Neural crest cell (in vitro differentiated cells): ENCODE results near the gene XRCC1. TPM values are rescaled to one million over a fixed set of nuclear protein-coding genes. Genes with fewer than 3 reads are reported as not detected.
"Not testable (repeated sequence)": the region's sequence is repeated elsewhere in the genome, so short reads cannot be mapped to it uniquely, and the experiment has no call there.

Source experiments
- DNase-seq: peaks from one replicate; pipeline ENCODE4 v3.0.0; 2021; ENCODE audit warnings: low read depth, mixed read lengths, low spot score
- H3K27ac Mint-ChIP-seq: one replicate; pipeline ENCODE4 v1.8.0; 2021; ENCODE audit warnings: mild to moderate bottlenecking, mixed read lengths; ENCODE audit not compliant: unreplicated experiment
- H3K27me3 Mint-ChIP-seq: 2 replicates; pipeline ENCODE4 v1.8.0; 2021; ENCODE audit warnings: low read depth, mild to moderate bottlenecking, mixed read lengths
- H3K36me3 Mint-ChIP-seq: 2 replicates; pipeline ENCODE4 v1.8.0; 2021; ENCODE audit warnings: low read depth, mild to moderate bottlenecking, mixed read lengths
- H3K4me1 Mint-ChIP-seq: 2 replicates; pipeline ENCODE4 v1.8.0; 2021; ENCODE audit warnings: mixed read lengths
- H3K4me3 Mint-ChIP-seq: one replicate; pipeline ENCODE4 v1.8.0; 2021; ENCODE audit warnings: mild to moderate bottlenecking, mixed read lengths
- H3K9me3 Mint-ChIP-seq: 2 replicates; pipeline ENCODE4 v1.8.0; 2021; ENCODE audit warnings: mixed read lengths
- total RNA-seq: library from RNA; stranded (reverse); gene quantifications from 2 replicates; pipeline ENCODE4 v1.2.1, GENCODE V29; 2021
- TF ChIP-seq, protein P1 (sequence below): fragments of 200-600 bp; sonication (generic); conservative IDR thresholded peaks from 2 replicates; pipeline ENCODE4 v1.5.0; 2021; ENCODE audit warnings: antibody characterized with exemption, mild to moderate bottlenecking

XRCC1 gene
- total RNA-seq, 1 donor from 2014 or later, result 79.4 TPM

DNA sequence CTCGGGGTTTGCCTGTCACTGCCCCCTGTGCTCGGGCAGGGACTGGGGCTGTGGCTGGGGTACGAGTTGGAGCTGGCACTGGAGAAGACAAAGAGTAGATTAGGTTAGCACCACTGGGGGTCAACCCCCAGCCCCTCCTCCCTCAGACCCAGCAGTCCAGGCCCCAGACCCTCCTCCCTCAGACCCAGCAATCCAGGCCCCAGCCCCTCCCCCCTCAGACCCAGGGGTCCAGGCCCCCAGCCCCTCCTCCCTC lies 23.2 kb downstream of the XRCC1 start:
- no peaks in the 10 kb centered on the region for H3K27me3 Mint-ChIP-seq
- H3K4me3 Mint-ChIP-seq, result no peak overlapping the region
- DNase-seq, result no peak
- no peaks in the 10 kb centered on the region for H3K4me1 Mint-ChIP-seq
- peaks cover 12% of the 10 kb centered on the region for H3K36me3 Mint-ChIP-seq
- no peaks in the 10 kb centered on the region for H3K9me3 Mint-ChIP-seq
- TF ChIP-seq, protein P1, sequence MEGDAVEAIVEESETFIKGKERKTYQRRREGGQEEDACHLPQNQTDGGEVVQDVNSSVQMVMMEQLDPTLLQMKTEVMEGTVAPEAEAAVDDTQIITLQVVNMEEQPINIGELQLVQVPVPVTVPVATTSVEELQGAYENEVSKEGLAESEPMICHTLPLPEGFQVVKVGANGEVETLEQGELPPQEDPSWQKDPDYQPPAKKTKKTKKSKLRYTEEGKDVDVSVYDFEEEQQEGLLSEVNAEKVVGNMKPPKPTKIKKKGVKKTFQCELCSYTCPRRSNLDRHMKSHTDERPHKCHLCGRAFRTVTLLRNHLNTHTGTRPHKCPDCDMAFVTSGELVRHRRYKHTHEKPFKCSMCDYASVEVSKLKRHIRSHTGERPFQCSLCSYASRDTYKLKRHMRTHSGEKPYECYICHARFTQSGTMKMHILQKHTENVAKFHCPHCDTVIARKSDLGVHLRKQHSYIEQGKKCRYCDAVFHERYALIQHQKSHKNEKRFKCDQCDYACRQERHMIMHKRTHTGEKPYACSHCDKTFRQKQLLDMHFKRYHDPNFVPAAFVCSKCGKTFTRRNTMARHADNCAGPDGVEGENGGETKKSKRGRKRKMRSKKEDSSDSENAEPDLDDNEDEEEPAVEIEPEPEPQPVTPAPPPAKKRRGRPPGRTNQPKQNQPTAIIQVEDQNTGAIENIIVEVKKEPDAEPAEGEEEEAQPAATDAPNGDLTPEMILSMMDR, result no peak
- no peak overlapping the region for H3K27ac Mint-ChIP-seq

- H3K27ac Mint-ChIP-seq, result no peak overlapping the region
Measured at GRCh38 chr19:43551399-43552197, 23.7 kb downstream of the XRCC1 start.

DNA sequence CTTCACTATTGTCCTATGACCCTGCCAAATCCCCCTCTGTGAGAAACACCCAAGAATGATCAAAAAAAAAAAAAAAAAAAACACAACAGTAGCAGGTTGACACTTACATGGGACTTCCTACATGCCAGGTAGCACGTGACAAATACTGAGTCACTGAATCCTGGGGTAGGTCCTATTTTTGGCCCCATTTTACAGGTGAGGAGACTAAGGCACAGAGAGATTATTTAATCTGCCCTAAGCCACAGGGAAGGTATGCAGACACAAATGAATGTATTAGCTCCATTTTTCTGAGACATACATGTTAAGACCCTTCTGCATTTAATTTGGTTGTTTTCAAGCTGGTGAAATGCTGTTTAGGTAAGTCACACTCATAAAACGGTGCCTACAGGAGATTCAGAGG lies 26.6 kb downstream of the XRCC1 start:
- H3K36me3 Mint-ChIP-seq, result peaks cover 14% of the 10 kb centered on the region
- no peaks in the 10 kb centered on the region for H3K4me1 Mint-ChIP-seq
- H3K9me3 Mint-ChIP-seq, result no peaks in the 10 kb centered on the region
- DNase-seq, result no peak
- no peak overlapping the region for H3K27ac Mint-ChIP-seq
- TF ChIP-seq, protein P1, result no peak
- H3K27me3 Mint-ChIP-seq, result no peaks in the 10 kb centered on the region
- H3K4me3 Mint-ChIP-seq, result no peak overlapping the region

More at GRCh38 chr19:43551399-43552197, 23.7 kb downstream of the XRCC1 start:
- Mint-ChIP-seq H3K9me3 (no peaks in the 10 kb centered on the region), H3K27me3 (no peaks in the 10 kb centered on the region), H3K36me3 (peaks cover 12% of the 10 kb centered on the region), H3K4me1 (no peaks in the 10 kb centered on the region), H3K4me3 (no peak overlapping the region)
- TF ChIP-seq, protein P1, result no peak
- no peak for DNase-seq

DNA sequence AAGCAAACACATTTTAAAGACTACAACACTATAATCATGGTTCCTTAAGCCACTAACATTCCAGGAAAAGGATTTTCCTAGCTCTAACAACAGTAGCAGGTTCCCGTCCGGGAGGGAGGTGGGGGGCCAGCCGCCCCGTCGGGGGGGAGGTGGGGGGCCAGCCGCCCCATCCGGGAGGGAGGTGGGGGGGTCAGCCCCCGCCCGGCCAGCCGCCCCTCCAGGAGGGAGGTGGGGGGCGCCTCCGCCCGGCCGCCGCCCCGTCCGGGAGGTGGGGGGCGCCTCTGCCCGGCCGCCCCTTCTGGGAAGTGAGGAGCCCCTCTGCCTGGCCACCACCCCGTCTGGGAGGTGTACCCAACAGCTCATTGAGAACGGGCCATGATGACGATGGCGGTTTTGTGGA lies 27.4 kb downstream of the XRCC1 start:
- not testable (repeated sequence) for H3K27me3 Mint-ChIP-seq, H3K4me1 Mint-ChIP-seq, DNase-seq, H3K4me3 Mint-ChIP-seq, H3K27ac Mint-ChIP-seq, H3K9me3 Mint-ChIP-seq
- peaks cover 16% of the 10 kb centered on the region for H3K36me3 Mint-ChIP-seq

GRCh38 chr19:43546581-43546980 lies 28.7 kb downstream of the XRCC1 start:
- H3K27ac Mint-ChIP-seq, result no peak overlapping the region
- no peak for DNase-seq
- no peaks in the 10 kb centered on the region for H3K4me1 Mint-ChIP-seq
- H3K36me3 Mint-ChIP-seq, result peaks cover 18% of the 10 kb centered on the region
- H3K27me3 Mint-ChIP-seq, result no peaks in the 10 kb centered on the region
- TF ChIP-seq, protein P1, result no peak
- H3K9me3 Mint-ChIP-seq, result no peaks in the 10 kb centered on the region
- no peak overlapping the region for H3K4me3 Mint-ChIP-seq

- Mint-ChIP-seq H3K4me1 (no peaks in the 10 kb centered on the region), H3K27me3 (no peaks in the 10 kb centered on the region), H3K27ac (no peak overlapping the region), H3K9me3 (no peaks in the 10 kb centered on the region), H3K36me3 (peaks cover 21% of the 10 kb centered on the region), H3K4me3 (no peak overlapping the region)
- DNase-seq, result no peak
- TF ChIP-seq, protein P1, result no peak
Measured at GRCh38 chr19:43545981-43546380, 29.3 kb downstream of the XRCC1 start.
